ENCODE data around the gene GPT2.

GPT2 gene, protein sequence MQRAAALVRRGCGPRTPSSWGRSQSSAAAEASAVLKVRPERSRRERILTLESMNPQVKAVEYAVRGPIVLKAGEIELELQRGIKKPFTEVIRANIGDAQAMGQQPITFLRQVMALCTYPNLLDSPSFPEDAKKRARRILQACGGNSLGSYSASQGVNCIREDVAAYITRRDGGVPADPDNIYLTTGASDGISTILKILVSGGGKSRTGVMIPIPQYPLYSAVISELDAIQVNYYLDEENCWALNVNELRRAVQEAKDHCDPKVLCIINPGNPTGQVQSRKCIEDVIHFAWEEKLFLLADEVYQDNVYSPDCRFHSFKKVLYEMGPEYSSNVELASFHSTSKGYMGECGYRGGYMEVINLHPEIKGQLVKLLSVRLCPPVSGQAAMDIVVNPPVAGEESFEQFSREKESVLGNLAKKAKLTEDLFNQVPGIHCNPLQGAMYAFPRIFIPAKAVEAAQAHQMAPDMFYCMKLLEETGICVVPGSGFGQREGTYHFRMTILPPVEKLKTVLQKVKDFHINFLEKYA

GRCh38 chr16:46883690-46884512 is at the start of gene GPT2:
GPT2 (plus strand) TSS chr16:46884362; CDS start chr16:46884716, 354 bp downstream.
- peak; percentile 66 for DNase-seq

GRCh38 chr16:46836534-46837530 is 47.3 kb upstream of the GPT2 start:
- no peak for DNase-seq

GRCh38 chr16:46839986-46840443 is 44.1 kb upstream of the GPT2 start:
- DNase-seq = no peak

- DNase-seq = no peak
These were observed 41.8 kb upstream of the GPT2 start for GRCh38 chr16:46842192-46842895.

DNA sequence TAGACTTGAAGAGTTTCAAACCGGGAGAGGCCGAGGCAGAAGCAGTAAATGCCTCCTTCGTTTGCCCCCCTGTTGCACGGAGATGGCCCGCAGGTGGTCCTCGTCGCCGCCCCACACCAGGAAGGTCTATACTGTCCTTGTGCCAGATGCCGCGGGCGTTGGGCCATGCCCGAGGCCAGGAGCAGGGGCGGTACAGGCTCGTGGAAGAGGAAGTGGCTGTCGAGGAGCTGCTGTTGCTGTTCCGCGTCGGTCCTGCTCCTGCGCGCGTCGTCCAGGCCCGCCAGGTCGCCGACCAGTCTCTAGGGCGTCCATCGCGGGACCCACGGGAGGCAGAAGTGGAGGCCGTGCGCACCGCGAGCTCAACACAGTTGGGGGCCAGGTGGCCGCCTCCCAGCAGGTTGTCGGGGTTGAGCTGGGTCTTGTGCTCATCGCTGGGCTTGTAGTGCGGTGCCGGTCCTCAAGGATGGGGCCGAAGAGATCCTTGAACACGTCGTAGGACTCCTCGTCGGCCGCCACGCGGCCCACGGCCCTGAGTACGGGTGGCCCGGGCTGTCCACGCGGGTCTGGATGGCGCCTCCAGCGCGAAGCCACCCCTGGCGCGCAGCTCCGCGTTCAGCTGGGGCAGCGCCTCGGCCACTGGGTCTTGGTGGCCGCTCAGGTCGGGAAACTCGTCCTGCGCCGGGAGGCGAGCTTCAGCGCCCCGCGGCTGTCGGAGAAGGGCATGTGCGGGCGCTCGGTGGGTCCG is 40.1 kb upstream of the GPT2 start:
- DNase-seq = no peak

GRCh38 chr16:46844771-46845170 is 39.4 kb upstream of the GPT2 start:
- DNase-seq = no peak

- no peak for DNase-seq
These were observed 38.2 kb upstream of the GPT2 start for GRCh38 chr16:46845952-46846351.

DNA sequence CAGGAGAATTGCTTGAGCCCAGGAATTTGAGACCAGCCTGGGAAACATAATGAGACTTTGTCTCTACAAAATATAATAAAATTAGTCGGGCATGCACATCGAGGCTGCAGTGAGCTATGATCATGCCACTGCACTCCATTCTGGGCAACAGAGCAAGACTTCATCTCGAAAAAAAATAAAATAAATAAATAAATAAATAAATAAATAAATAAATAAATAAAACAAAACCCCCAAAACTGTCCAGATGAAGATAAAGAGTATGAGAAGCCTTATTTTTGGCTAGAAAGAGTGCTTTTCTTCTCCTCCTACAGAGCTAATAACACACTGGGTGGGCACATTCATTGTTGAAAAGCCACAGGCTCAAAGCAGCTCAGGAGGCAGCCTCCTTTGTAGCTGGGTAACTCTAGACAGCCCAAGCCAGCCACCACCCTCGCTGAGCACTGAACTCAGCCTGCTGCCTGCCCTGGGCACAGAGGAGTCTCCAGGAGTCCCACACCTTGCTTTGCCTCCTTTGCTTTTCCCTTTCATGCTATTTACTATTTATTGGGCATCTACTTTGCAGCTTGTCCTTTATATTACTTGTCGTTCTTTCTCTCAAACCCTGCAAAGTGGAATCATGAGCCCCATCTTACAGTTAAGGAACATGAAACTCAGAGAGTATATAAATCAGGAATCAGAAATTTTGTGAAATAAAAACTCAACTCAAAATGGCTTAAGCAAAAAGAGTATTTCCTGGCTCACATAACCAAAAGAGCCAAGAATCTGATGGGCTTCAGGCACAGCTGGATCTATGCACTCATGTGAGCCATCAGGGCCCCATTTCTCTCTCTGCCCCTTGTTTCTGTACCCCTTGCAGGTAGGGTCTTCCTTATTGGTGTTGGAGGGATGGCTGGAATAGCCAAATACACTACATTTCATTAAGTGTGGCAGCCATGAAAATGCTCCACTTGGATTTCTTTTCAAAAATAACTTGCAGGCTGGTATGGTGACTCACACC is 35.1 kb upstream of the GPT2 start:
- no peak for DNase-seq

DNA sequence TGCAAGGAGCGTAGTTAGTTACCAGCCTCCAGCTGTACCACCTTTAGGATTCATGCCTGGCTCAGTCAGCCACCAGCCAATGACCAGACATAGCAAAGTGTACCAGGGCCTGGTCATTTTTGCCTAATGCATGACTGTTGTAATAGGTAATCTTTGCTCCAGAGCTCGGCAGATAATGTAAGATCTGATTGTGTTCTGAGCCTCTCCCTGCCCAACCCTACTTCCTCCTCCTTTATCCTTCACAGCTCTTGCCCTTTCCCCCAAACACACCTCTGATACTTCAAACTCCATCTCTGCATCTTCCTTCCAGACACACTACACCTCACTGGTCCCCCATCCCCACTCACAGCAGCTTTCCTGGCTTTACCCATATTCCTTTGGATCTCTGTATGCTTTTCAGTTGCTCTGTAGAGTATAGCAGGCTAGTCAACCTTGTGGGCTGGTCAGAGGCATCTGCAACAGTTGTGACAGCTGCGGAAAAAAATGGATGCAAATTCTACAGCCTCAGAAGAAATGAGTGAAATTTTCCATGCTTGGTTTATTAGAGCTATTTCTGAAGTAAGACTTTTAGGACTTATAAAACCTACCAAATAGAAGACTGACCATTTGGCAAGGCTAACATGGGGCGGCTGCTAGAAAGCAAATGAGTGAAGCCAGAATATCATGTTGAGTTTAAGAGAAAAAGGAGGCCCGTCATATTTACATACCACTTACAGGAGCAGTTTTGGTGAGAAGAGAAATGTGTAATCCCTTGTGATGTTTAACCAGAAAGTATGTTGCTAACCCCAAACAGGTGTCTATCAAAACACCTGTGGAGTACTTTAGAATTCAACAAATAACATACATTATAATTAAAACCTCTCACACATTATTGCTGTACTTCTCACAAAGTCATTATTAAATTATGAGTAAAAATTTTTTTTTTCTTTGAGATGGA is 33.3 kb upstream of the GPT2 start:
- no peak for DNase-seq

DNA sequence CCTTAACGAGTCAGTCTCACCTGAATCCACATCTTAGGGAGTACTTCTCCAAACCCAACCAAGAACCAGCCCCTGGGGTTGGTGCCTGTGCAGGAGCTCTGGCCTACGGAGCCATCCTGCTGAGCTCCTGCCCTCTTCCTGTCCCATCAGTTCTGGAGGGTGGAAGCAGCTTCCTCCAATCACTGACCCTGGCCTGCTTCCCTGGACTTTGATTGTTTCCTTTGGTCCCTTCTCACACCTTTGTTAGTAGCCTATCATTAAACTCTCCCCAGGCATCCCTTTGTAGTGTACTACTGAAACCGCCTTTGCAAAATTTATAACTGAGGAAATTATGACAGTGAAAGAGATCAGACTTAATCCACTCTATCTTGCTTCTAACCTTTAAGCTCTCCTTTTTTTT is 32.0 kb upstream of the GPT2 start:
- no peak for DNase-seq

- no peak for DNase-seq
These were observed 30.3 kb upstream of the GPT2 start for GRCh38 chr16:46853713-46854443.

- DNase-seq = no peak
These were observed 29.3 kb upstream of the GPT2 start for GRCh38 chr16:46854846-46855245.

GRCh38 chr16:46855389-46855788 is 28.8 kb upstream of the GPT2 start:
- no peak for DNase-seq

- peak; percentile 73 for DNase-seq
These were observed 26.7 kb upstream of the GPT2 start for GRCh38 chr16:46857368-46857945.

- no peak for DNase-seq
These were observed 26.0 kb upstream of the GPT2 start for GRCh38 chr16:46858151-46858550.

- DNase-seq = no peak
These were observed 24.4 kb upstream of the GPT2 start for GRCh38 chr16:46859719-46860152.

Data from NCI-H1436 treated with DMSO at 0.1 percent for 48 hours (cell line).